NCI-H2081 (cell line): ENCODE data around the gene MAGI2.
A peak's percentile ranks its signal among the peaks of the same experiment; 100 is the strongest.

Experiments
- DNase-seq, 2 experiments: peaks; one replicate each; lab custom pipeline; 2025; lab: John Stamatoyannopoulos, UW

MAGI2 gene

GRCh38 chr7:78786055-78786454, 667.4 kb downstream of the MAGI2 start:
- DNase-seq = no peak

- no peak for DNase-seq
Observed at GRCh38 chr7:78783179-78783962, 670.1 kb downstream of the MAGI2 start.

GRCh38 chr7:78780560-78780959, 672.9 kb downstream of the MAGI2 start:
- DNase-seq = no peak

GRCh38 chr7:78779788-78780187, 673.7 kb downstream of the MAGI2 start:
- peak in 1 of 2 experiments; percentile 12 for DNase-seq

- no peak for DNase-seq
Observed at GRCh38 chr7:78777829-78778228, 675.6 kb downstream of the MAGI2 start.

- peak; percentile 54 to 70 for DNase-seq
Observed at GRCh38 chr7:78770422-78771410, 682.8 kb downstream of the MAGI2 start.

- peak; percentile 6 to 32 for DNase-seq
Observed at GRCh38 chr7:78769481-78770101, 683.9 kb downstream of the MAGI2 start.

GRCh38 chr7:78768859-78769258, 684.6 kb downstream of the MAGI2 start:
- peak in 1 of 2 experiments; percentile 48 for DNase-seq

GRCh38 chr7:78765943-78766729, 687.3 kb downstream of the MAGI2 start:
- DNase-seq = no peak

- DNase-seq = no peak
Observed at GRCh38 chr7:78764571-78764970, 688.9 kb downstream of the MAGI2 start.

GRCh38 chr7:78762625-78763024, 690.8 kb downstream of the MAGI2 start:
- no peak for DNase-seq

- no peak for DNase-seq
Observed at GRCh38 chr7:78760620-78761355, 692.7 kb downstream of the MAGI2 start.

- no peak for DNase-seq
Observed at GRCh38 chr7:78752554-78752953, 700.9 kb downstream of the MAGI2 start.

- no peak for DNase-seq
Observed at GRCh38 chr7:78751253-78751652, 702.2 kb downstream of the MAGI2 start.

- no peak for DNase-seq
Observed at GRCh38 chr7:78749052-78749746, 704.3 kb downstream of the MAGI2 start.

- DNase-seq = no peak
Observed at GRCh38 chr7:78747592-78747991, 705.9 kb downstream of the MAGI2 start.

- DNase-seq = no peak
Observed at GRCh38 chr7:78746301-78746700, 707.2 kb downstream of the MAGI2 start.

GRCh38 chr7:78742694-78743093, 710.8 kb downstream of the MAGI2 start:
- DNase-seq = no peak

GRCh38 chr7:78736548-78736947, 716.9 kb downstream of the MAGI2 start:
- no peak for DNase-seq

- DNase-seq = no peak
Observed at GRCh38 chr7:78734626-78735025, 718.8 kb downstream of the MAGI2 start.
